Panc1 (cell line): Measurements from ENCODE around the gene HLA-DOB. TPM values are rescaled to one million over a fixed set of nuclear protein-coding genes. Genes with fewer than 3 reads are reported as not detected.

Experiments
- ATAC-seq: fragments of 200-7000 bp; cut with Tn5 transposase; 2 replicates; pipeline ENCODE4 v1.9.1; 2020; ENCODE audit warnings: mild to moderate bottlenecking, moderate library complexity
- BruUV-seq: library from RNA; stranded (reverse); fragments of 400-500 nt; replicated peaks from 2 replicates; lab custom pipeline; 2021; lab: Mats Ljungman, UMichigan
- CTCF ChIA-PET: fragments of 300-600 bp; sonication (Branson Sonifier 250); formaldehyde crosslinking; loops from one replicate; lab custom pipeline; 2022; ENCODE audit warnings: antibody characterized with exemption; lab: Charles Lee
- POLR2A ChIA-PET: fragments of 300-600 bp; sonication (Branson Sonifier 250); formaldehyde crosslinking; loops from one replicate; lab custom pipeline; 2022; ENCODE audit warnings: antibody characterized with exemption; lab: Charles Lee
- DNase-seq: peaks from one replicate; pipeline ENCODE4 v3.0.0-alpha.2; 2010; ENCODE audit warnings: low read depth, low spot score
- H3K27ac ChIP-seq: 2 replicates; pipeline ENCODE4 v1.5.1; 2011; ENCODE audit warnings: mild to moderate bottlenecking, low read length, inconsistent platforms
- H3K27me3 ChIP-seq: fragments of 200-500 bp; sonication (Bioruptor generic); 2 replicates; pipeline ENCODE4 v1.6.0; 2014; ENCODE audit warnings: low read length, inconsistent platforms; ENCODE audit not compliant: control insufficient read depth, insufficient read depth
- H3K36me3 ChIP-seq: fragments of 200-500 bp; sonication (Bioruptor generic); 2 replicates; pipeline ENCODE4 v1.5.1; 2014; ENCODE audit warnings: inconsistent platforms, mild to moderate bottlenecking, low read length, moderate library complexity; ENCODE audit not compliant: control insufficient read depth, insufficient read depth
- H3K4me1 ChIP-seq: 2 replicates; pipeline ENCODE4 v1.5.1; 2011; ENCODE audit warnings: inconsistent platforms, mild to moderate bottlenecking, low read length, moderate library complexity; ENCODE audit not compliant: control insufficient read depth, insufficient read depth
- H3K4me3 ChIP-seq, 2 experiments: 2 replicates each; pipeline ENCODE4 v1.5.1; 2011 to 2012; ENCODE audit warnings: low read depth in 2 of 2, low read length in 2 of 2, mild to moderate bottlenecking in 2 of 2, inconsistent platforms in 1 of 2, moderate library complexity in 1 of 2
- H3K9me3 ChIP-seq: fragments of 200-500 bp; sonication (Bioruptor generic); 2 replicates; pipeline ENCODE4 v1.5.1; 2014; ENCODE audit warnings: low read depth, mild to moderate bottlenecking, inconsistent platforms, low read length, moderate library complexity; ENCODE audit not compliant: control insufficient read depth, insufficient read depth
- CTCF ChIP-seq: fragments of 450-650 bp; IDR thresholded peaks from 2 replicates; pipeline ENCODE4 v1.5.1; 2017; ENCODE audit warnings: mild to moderate bottlenecking
- POLR2AphosphoS5 ChIP-seq: IDR thresholded peaks from 2 replicates; pipeline ENCODE4 v1.6.1; 2012; ENCODE audit warnings: mild to moderate bottlenecking, low read depth, low read length, moderate library complexity
- REST ChIP-seq, 2 experiments: IDR thresholded peaks; 2 replicates each; pipeline ENCODE4 v1.6.1; 2011 to 2012; ENCODE audit warnings: low read depth in 2 of 2, control low read depth in 1 of 2, low read length in 1 of 2, mild to moderate bottlenecking in 1 of 2, moderate library complexity in 1 of 2; ENCODE audit not compliant: insufficient read depth in 1 of 2
- SIN3A ChIP-seq: IDR thresholded peaks from 2 replicates; pipeline ENCODE4 v1.6.1; 2012; ENCODE audit warnings: low read depth, mild to moderate bottlenecking, low read length, moderate library complexity, borderline replicate concordance; ENCODE audit not compliant: insufficient read depth
- TCF7L2 ChIP-seq: IDR thresholded peaks from 2 replicates; pipeline ENCODE4 v1.6.1; 2011; ENCODE audit warnings: mild to moderate bottlenecking, low read depth, low read length, inconsistent platforms
- in situ Hi-C: cut with HindIII; loops from 2 replicates; pipeline ENCODE4 v1.10.0; 2016; ENCODE audit warnings: low sequenced_read_pairs, low pct_unique_long_range_greater_than_20kb
- intact Hi-C: fragments of 100-400 bp; cut with micrococcal nuclease; formaldehyde crosslinking; loops from one replicate; pipeline ENCODE4 v1.10.0; 2022; ENCODE audit not compliant: unreplicated experiment
- total RNA-seq: library from RNA; stranded (reverse); gene quantifications from one replicate; pipeline ENCODE4 v1.2.1, GENCODE V29; 2021; ENCODE audit not compliant: unreplicated experiment

Gene HLA-DOB
- total RNA-seq, 1 experiment from 2014 or later, result 0.39 TPM

GRCh38 chr6:32803416-32803815 lies 13.4 kb downstream of the HLA-DOB start:
- intact Hi-C loops, result no loop called here
- Histone ChIP-seq H3K9me3 (no peaks in the 10 kb centered on the region), H3K4me3 (no peak overlapping the region), H3K27me3 (peaks cover 22% of the 10 kb centered on the region), H3K36me3 (no peaks in the 10 kb centered on the region), H3K4me1 (no peaks in the 10 kb centered on the region), H3K27ac (no peak overlapping the region)
- BruUV-seq, result no TSS peak
- ChIA-PET CTCF (interaction anchor here (0.6 kb wide), 1 partner anchor 65 kb away, joined by 3 read pairs; no protein-coding TSS in a partner anchor), POLR2A (no interaction called here)
- no peak for ATAC-seq
- TF ChIP-seq SIN3A (no peak), CTCF (no peak)
- in situ Hi-C loops, result no loop called here
- DNase-seq, result no peak

GRCh38 chr6:32799740-32800139 lies 17.1 kb downstream of the HLA-DOB start:
- CTCF ChIA-PET, result no interaction called here
- Histone ChIP-seq H3K9me3 (no peaks in the 10 kb centered on the region), H3K4me3 (no peak overlapping the region), H3K36me3 (no peaks in the 10 kb centered on the region), H3K27me3 (peaks cover 23% of the 10 kb centered on the region), H3K4me1 (peaks cover 3% of the 10 kb centered on the region), H3K27ac (no peak overlapping the region)
- POLR2A ChIA-PET, result no interaction called here
- ATAC-seq, result no peak
- DNase-seq, result no peak
- no TSS peak for BruUV-seq
- intact Hi-C loops (loop anchor here (5.0 kb wide), 2 partner anchors 367 to 382 kb away; no protein-coding TSS in a partner anchor), in situ Hi-C loops (no loop called here)
- TF ChIP-seq CTCF (no peak), TCF7L2 (no peak), SIN3A (no peak), REST (IDR thresholded peaks at IDR 0.05; ENCODE audit: insufficient read depth in 1 of 2, low read depth in 2 of 2, low read length in 1 of 2) (no peak), POLR2AphosphoS5 (no peak)
